Measurements from ENCODE around the gene PMM2. TPM values are rescaled to one million over a fixed set of nuclear protein-coding genes. Genes with fewer than 3 reads are reported as not detected.

The PMM2 gene
- total RNA-seq, 6 donors from 2014 or later: 27.2 to 37.1 (median 29.8) TPM

- peaks cover 4 to 35% (median 26%) of the 10 kb centered on the region in 4 donors for H3K36me3 ChIP-seq
- peaks cover 46 to 83% (median 66%) of the 10 kb centered on the region in 4 donors for H3K4me1 ChIP-seq
- no peaks in the 10 kb centered on the region for H3K27me3 ChIP-seq
- TF ChIP-seq EP300 (IDR thresholded peaks at IDR 0.05): peak in 3 of 4 donors; percentile 55 to 91 (median 57)
- TF ChIP-seq, protein P1, sequence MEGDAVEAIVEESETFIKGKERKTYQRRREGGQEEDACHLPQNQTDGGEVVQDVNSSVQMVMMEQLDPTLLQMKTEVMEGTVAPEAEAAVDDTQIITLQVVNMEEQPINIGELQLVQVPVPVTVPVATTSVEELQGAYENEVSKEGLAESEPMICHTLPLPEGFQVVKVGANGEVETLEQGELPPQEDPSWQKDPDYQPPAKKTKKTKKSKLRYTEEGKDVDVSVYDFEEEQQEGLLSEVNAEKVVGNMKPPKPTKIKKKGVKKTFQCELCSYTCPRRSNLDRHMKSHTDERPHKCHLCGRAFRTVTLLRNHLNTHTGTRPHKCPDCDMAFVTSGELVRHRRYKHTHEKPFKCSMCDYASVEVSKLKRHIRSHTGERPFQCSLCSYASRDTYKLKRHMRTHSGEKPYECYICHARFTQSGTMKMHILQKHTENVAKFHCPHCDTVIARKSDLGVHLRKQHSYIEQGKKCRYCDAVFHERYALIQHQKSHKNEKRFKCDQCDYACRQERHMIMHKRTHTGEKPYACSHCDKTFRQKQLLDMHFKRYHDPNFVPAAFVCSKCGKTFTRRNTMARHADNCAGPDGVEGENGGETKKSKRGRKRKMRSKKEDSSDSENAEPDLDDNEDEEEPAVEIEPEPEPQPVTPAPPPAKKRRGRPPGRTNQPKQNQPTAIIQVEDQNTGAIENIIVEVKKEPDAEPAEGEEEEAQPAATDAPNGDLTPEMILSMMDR (IDR thresholded peaks at IDR 0.05): no peak
- TF ChIP-seq POLR2AphosphoS5 (IDR thresholded peaks at IDR 0.05): peak; percentile 75 to 82
- no peaks in the 10 kb centered on the region for H3K9me3 ChIP-seq
- ATAC-seq (ENCODE audit: low FRiP score in 2 of 2) (peak in 1 of 2 donors; percentile 22), DNase-seq (peak in 1 of 2 donors; percentile 81)
- WGBS, 2 donors: 53 to 64% methylated on average over 17 to 25 of the region's 25 CpGs
- peak overlapping the region; percentile 66 to 97 (median 80) for H3K27ac ChIP-seq
- H3K4me3 ChIP-seq: no peak overlapping the region
Measured at GRCh38 chr16:8859913-8860881, 62.6 kb downstream of the PMM2 start.

DNA sequence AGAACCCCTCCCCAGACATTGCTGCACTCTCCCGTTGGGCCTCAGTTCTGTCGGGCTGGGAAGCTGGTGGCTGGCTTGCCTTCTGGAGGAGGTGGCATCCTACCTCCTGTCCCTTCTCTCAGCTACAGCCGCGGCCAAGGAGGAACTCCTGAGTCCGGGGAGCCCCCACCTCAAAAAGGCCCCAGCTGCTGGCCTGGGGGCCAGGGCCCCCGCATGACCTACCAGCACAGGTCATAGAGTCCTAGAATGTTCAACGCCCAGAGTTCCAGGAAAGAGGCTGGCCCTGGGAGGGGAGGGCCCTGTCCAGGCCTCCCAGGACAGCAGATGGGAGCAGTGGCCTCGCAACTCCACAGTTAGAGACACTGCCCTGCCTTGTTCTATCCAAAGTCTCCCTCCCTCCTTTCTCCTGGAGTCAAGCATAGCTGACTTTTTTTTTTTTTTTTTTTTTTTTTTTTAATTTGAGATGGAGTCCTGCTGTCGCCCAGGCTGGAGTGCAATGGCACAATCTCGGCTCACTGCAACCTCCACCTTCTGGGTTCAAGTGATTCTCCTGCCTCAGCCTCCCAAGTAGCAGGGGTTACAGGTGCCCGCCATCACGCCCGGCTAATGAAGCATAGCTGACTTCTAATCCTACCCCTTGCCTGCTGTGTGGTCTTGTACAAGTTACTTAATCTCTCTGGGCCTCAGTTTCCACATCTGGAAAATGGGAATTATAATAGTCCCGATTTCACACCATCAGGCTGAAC is 64.1 kb downstream of the PMM2 start:
- peak in 1 of 2 donors; percentile 28 for ATAC-seq (ENCODE audit: low FRiP score in 2 of 2)
- no peak for DNase-seq
- Histone ChIP-seq H3K4me1 (peaks cover 54 to 83% (median 73%) of the 10 kb centered on the region in 4 donors), H3K27me3 (no peaks in the 10 kb centered on the region), H3K9me3 (no peaks in the 10 kb centered on the region), H3K36me3 (peaks cover 4 to 20% (median 16%) of the 10 kb centered on the region in 4 donors), H3K4me3 (peak overlapping the region in 1 of 4 donors; percentile 6), H3K27ac (peak overlapping the region; percentile 66 to 97 (median 80))
- 68% methylated on average over 10 to 14 of the region's 14 CpGs for WGBS, 2 donors
- TF ChIP-seq EP300 (IDR thresholded peaks at IDR 0.05) (peak in 3 of 4 donors; percentile 15 to 37 (median 31)), POLR2A (IDR thresholded peaks at IDR 0.05) (no peak), POLR2AphosphoS5 (IDR thresholded peaks at IDR 0.05) (peak; percentile 25 to 62)
- TF ChIP-seq, protein P1 (IDR thresholded peaks at IDR 0.05): no peak

DNA sequence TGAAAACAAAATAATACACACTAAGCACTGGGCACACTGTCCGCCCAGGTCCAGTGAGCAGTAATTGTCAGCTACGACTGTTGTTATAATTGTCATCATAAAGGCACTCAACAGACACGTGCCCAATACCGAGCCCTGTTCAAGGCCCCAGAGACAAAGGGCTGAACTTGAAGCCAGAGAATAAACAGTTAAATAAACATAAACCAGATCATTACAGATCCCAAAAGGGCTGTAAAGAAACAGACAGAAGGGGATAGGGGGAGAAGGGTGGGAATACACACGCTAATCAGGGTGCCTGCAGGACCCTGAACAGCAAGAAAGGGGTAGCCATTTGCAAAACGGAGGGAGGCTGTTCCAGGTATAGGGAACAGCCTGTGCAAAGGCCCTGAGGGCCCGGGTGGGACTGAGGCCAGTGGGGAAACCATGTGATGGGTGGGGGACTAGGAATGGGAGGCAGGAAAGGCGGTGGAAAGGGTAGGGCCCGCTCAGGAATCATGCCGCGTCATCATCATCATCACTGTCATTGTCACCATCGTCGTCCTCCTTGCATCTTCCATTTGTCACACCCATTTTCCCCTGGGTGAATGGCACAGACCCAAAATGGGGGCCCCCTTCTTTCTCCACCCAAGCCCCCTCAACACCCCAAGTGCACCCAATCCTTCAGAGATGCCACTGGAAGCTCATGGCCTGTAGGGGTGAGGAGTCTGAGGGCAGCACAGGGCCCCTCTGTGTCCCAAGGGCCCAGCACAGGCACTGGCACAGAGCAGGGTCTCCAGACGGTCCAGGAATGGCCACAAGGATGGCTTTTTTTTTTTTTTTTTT is 64.9 kb downstream of the PMM2 start:
- Histone ChIP-seq H3K4me1 (peaks cover 62 to 88% (median 76%) of the 10 kb centered on the region in 4 donors), H3K36me3 (peaks cover 4 to 17% (median 13%) of the 10 kb centered on the region in 4 donors), H3K27me3 (no peaks in the 10 kb centered on the region), H3K4me3 (no peak overlapping the region), H3K27ac (peak overlapping the region; percentile 60 to 97 (median 76)), H3K9me3 (no peaks in the 10 kb centered on the region)
- TF ChIP-seq, protein P1 (IDR thresholded peaks at IDR 0.05): no peak
- TF ChIP-seq POLR2AphosphoS5 (IDR thresholded peaks at IDR 0.05) (peak; percentile 25 to 37), EP300 (IDR thresholded peaks at IDR 0.05) (peak in 1 of 4 donors; percentile 49), POLR2A (IDR thresholded peaks at IDR 0.05) (no peak)
- WGBS, 2 donors: 71 to 72% methylated on average over 14 of the region's 14 CpGs
- no peak for ATAC-seq (ENCODE audit: low FRiP score in 2 of 2)
- no peak for DNase-seq
